MCF 10A (cell line): ENCODE results near the gene TMEM109. TPM values are rescaled to one million over a fixed set of nuclear protein-coding genes. Genes with fewer than 3 reads are reported as not detected.

ENCODE experiments used
- BruUV-seq: library from RNA; stranded (reverse); fragments of 400-500 nt; replicated peaks from 2 replicates; lab custom pipeline; 2021; lab: Mats Ljungman, UMichigan
- CTCF ChIA-PET: fragments of 300-600 bp; sonication (Branson Sonifier 250); formaldehyde crosslinking; extraction: SDS; loops from one replicate; lab custom pipeline; 2021; ENCODE audit warnings: antibody characterized with exemption, inconsistent platforms; lab: Yijun Ruan, JAX
- POLR2A ChIA-PET: fragments of 300-600, 350-650 bp; sonication (Branson Sonifier 250); formaldehyde crosslinking; extraction: SDS; loops from one replicate; lab custom pipeline; 2020; ENCODE audit warnings: antibody characterized with exemption, inconsistent platforms; lab: Yijun Ruan, JAX
- DNase-seq: peaks from one replicate; pipeline ENCODE4 v3.0.0-alpha.2; 2018; ENCODE audit not compliant: unreplicated experiment
- H3K27ac Mint-ChIP-seq: one replicate; pipeline ENCODE4 v1.8.0; 2022; ENCODE audit warnings: mild to moderate bottlenecking, low read depth, mixed read lengths; ENCODE audit not compliant: unreplicated experiment
- H3K27me3 Mint-ChIP-seq: one replicate; pipeline ENCODE4 v1.8.0; 2022; ENCODE audit warnings: mixed read lengths; ENCODE audit not compliant: insufficient read depth, unreplicated experiment
- H3K36me3 Mint-ChIP-seq: one replicate; pipeline ENCODE4 v1.8.0; 2022; ENCODE audit warnings: mild to moderate bottlenecking, moderate library complexity, mixed read lengths; ENCODE audit not compliant: insufficient read depth, unreplicated experiment
- H3K4me1 Mint-ChIP-seq: one replicate; pipeline ENCODE4 v1.8.0; 2022; ENCODE audit warnings: mixed read lengths; ENCODE audit not compliant: insufficient read depth, unreplicated experiment
- H3K4me3 Mint-ChIP-seq: one replicate; pipeline ENCODE4 v1.8.0; 2022; ENCODE audit warnings: mild to moderate bottlenecking, moderate library complexity, mixed read lengths; ENCODE audit not compliant: unreplicated experiment
- H3K9me3 Mint-ChIP-seq: one replicate; pipeline ENCODE4 v1.8.0; 2022; ENCODE audit warnings: mixed read lengths; ENCODE audit not compliant: unreplicated experiment
- CTCF ChIP-seq: fragments of 200-600 bp; IDR thresholded peaks from one replicate; pipeline ENCODE4 v1.8.0; 2022; ENCODE audit warnings: antibody characterized with exemption, mild to moderate bottlenecking; ENCODE audit not compliant: unreplicated experiment
- intact Hi-C: fragments of 100-400 bp; cut with micrococcal nuclease; formaldehyde crosslinking; loops from 2 replicates; pipeline ENCODE4 v1.14.1; 2022
- total RNA-seq: library from RNA; stranded (reverse); gene quantifications from 2 replicates; pipeline ENCODE4 v1.2.3, GENCODE V29; 2022

TMEM109 gene
- total RNA-seq, 1 experiment from 2014 or later, result 45.8 TPM

GRCh38 chr11:60914633-60915247, 782 bp downstream of the TMEM109 start:
- intact Hi-C loops, result loop anchor here (1.0 to 10.0 kb wide), 4 partner anchors 10 to 273 kb away; partner anchors contain the start of genes TMEM132A and VPS37C
- Mint-ChIP-seq H3K4me1 (peaks cover 23% of the 10 kb centered on the region), H3K36me3 (peaks cover 4% of the 10 kb centered on the region), H3K9me3 (no peaks in the 10 kb centered on the region), H3K4me3 (peak overlapping the region; percentile 97), H3K27me3 (no peaks in the 10 kb centered on the region), H3K27ac (peak overlapping the region; percentile 95)
- POLR2A ChIA-PET, result interaction anchor here (0.6 to 4.7 kb wide), 10 partner anchors 9 to 1479 kb away, joined by 3 to 69 read pairs (median 8); partner anchors contain the start of genes CCDC86, CYB561A3, PRPF19 and TMEM132A
- DNase-seq, result peak; percentile 30
- no TSS peak for BruUV-seq
- CTCF ChIA-PET, result interaction anchor here (0.6 to 2.4 kb wide), 9 partner anchors 8 to 246 kb away, joined by 3 to 13 read pairs (median 5); partner anchors contain the start of gene TMEM132A
- TF ChIP-seq CTCF, result no peak

- peak; percentile 5 for TF ChIP-seq CTCF
- Mint-ChIP-seq H3K27ac (peak overlapping the region; percentile 95), H3K36me3 (peaks cover 10% of the 10 kb centered on the region), H3K9me3 (no peaks in the 10 kb centered on the region), H3K27me3 (no peaks in the 10 kb centered on the region), H3K4me3 (peak overlapping the region; percentile 97), H3K4me1 (peaks cover 23% of the 10 kb centered on the region)
- intact Hi-C loops, result loop anchor here (1.0 to 10.0 kb wide), 4 partner anchors 9 to 272 kb away; partner anchors contain the start of genes TMEM132A and VPS37C
- POLR2A ChIA-PET, result interaction anchor here (0.6 to 4.7 kb wide), 11 partner anchors 8 to 1480 kb away, joined by 3 to 69 read pairs (median 6); partner anchors contain the start of genes CCDC86, CYB561A3, PRPF19 and TMEM132A
- BruUV-seq, result no TSS peak
- DNase-seq, result peak; percentile 75
- CTCF ChIA-PET, result interaction anchor here (0.6 to 2.4 kb wide), 17 partner anchors 8 to 1340 kb away, joined by 3 to 13 read pairs (median 4); partner anchors contain the start of genes SLC15A3 and TMEM132A
Observed at GRCh38 chr11:60915248-60915914, 1.4 kb downstream of the TMEM109 start.

- no peaks in the 10 kb centered on the region for H3K27me3 Mint-ChIP-seq
- H3K4me1 Mint-ChIP-seq, result peaks cover 23% of the 10 kb centered on the region
- CTCF ChIA-PET, result interaction anchor here (0.6 to 2.4 kb wide), 4 partner anchors 86 to 510 kb away, joined by 3 to 13 read pairs (median 4); no protein-coding TSS in a partner anchor
- POLR2A ChIA-PET, result interaction anchor here (0.6 to 4.7 kb wide), 9 partner anchors 9 to 1749 kb away, joined by 3 to 69 read pairs (median 4); partner anchors contain the start of genes PRPF19 and VPS37C
- H3K9me3 Mint-ChIP-seq, result no peaks in the 10 kb centered on the region
- no peak for DNase-seq
- intact Hi-C loops, result loop anchor here (10.0 kb wide), 1 partner anchor 248 kb away; the partner anchor contains the start of gene VPS37C
- no peak overlapping the region for H3K27ac Mint-ChIP-seq
- no TSS peak for BruUV-seq
- TF ChIP-seq CTCF, result no peak
- peak overlapping the region; percentile 0 for H3K4me3 Mint-ChIP-seq
- peaks cover 12% of the 10 kb centered on the region for H3K36me3 Mint-ChIP-seq
Observed at GRCh38 chr11:60916669-60917206, 2.8 kb downstream of the TMEM109 start.
